AML-193 (cell line): ENCODE results near the gene CDKL5.
"Not testable (repeated sequence)": the region's sequence is repeated elsewhere in the genome, so short reads cannot be mapped to it uniquely, and the experiment has no call there.

Experiments
- DNase-seq, 2 experiments: peaks; one replicate each; lab custom pipeline; 2025; lab: John Stamatoyannopoulos, UW

CDKL5 gene

DNA sequence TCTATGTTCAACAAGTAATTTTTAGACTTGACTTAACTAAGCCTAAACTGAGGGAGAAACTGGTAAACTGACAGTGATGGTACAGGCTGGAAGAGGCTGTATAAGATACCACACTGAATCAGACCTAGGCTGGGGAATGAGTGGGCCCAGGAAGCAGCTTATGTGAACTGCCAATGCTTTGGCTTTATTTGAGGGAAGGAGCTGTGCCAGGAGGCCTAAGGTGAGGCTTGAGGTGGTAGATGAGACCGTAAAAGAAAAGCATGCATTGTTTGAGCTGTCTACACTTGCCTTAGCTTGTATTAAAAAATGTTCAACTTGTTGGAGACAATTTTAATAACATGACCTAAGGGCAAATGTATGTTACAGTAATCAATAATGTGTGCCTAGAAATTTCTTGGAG lies 150.3 kb downstream of the CDKL5 start:
- no peak for DNase-seq

DNA sequence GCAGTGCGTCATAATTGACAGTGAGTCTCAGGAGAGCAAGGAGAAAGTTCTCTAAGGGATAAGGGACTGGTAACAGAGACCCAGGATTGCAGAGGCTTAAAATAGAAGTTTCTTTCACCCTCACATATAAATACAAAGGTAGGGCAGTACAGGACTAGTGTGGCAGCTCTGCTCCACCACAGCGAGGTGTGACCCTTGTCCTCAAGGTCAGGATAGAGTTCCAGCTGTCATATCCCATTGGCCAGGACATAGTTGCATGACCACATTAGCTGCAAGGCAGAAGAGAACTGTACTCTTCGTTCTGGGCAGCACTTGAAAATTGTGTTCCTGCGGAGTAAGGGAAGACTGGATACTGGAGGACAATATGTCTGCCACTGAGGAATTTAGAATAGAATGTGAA lies 152.0 kb downstream of the CDKL5 start:
- DNase-seq = no peak

DNA sequence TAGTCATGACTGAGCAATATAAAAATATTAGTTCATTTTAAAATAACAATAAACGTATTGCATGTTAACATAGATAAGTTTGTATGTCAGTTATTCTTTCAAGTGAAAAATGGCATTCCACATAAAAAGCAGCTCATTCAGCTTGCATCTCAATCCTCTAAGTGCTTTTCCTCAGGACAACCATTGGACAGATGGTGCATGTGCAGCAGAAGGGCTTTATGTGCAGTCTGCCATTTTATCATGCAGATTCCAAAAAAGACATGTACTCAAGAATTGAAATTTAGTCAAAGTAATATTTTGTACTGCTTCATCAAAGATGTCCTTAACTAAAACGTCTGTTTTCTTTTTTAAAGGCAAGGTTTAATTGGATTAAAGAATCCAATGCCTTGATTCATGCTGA lies 153.1 kb downstream of the CDKL5 start:
- DNase-seq = no peak

DNA sequence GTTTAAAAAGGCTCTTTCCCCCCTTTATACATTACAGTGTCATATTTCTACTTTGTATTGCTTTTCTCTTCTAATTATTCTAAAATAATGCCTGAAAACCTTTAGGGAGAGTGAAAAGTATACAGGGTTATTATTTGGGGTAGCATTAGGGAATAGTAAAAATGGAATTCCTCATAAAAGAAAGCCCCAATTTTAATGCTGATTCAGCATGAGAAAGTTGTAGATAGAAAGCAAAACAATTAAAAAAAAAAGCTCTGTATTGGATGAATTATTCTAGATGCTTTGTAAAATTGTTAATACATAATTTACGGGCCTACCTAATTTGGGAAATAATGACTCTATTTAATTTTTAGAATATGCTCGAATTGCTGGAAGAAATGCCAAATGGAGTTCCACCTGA lies 154.1 kb downstream of the CDKL5 start:
- no peak for DNase-seq

DNA sequence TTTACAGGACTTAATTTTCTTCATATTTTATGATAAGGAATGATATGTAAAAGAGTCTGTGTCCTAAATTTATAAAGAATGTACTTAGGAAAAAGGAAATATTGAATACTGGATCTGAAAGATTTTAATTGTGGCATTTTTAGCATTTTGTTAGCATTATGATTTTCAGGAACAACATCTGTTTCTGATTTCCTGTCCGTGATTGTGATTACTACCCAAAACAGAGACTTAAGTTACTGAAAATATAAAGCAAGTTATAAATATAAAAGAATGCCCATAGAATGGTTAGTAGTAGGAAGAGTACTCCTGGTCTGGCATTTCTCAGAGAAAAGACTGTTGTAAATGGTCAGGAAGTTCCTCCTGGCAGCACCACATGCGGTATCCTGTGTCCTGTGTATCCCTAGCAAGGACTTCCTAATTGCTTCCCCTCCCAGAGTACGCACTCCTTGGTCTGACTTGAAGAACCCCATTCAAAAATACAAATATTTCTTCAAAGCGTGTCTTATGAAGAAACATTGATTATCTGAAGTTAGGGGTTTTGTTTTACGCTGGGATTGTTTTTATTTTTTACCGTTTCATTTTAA lies 157.6 kb downstream of the CDKL5 start:
- no peak for DNase-seq

DNA sequence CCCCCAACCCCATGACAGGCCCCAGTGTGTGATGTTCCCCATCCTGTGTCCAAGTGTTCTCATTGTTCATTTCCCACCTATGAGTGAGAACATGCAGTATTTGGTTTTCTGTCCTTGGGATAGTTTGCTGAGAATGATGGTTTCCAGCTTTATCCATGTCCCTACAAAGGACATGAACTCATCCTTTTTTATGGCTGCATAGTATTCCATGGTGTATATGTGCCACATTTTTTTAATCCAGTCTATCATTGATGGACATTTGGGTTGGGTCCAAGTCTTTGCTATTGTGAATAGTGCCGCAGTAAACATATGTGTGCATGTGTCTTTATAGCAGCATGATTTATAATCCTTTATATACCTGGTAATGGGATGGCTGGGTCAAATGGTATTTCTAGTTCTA lies 163.9 kb downstream of the CDKL5 start:
- DNase-seq = not testable (repeated sequence)

DNA sequence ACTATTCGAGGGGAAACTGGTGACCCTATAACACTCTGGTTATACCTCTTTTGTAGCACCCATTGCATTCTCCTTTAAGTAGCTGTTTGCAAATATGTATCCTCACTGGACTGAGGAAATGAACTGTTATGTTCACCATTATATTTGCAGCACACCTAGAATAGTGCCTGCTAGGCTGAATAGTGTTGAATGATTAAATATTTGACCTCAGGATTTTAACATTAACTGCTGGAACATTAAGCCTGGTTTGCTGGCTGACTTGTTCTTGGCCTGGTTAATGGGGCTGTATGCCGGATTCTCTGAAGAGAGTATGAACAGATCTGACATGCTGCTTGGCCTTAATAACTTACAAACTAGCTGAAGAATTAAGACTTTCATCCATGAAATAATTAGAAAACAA lies 166.4 kb downstream of the CDKL5 start:
- no peak for DNase-seq

DNA sequence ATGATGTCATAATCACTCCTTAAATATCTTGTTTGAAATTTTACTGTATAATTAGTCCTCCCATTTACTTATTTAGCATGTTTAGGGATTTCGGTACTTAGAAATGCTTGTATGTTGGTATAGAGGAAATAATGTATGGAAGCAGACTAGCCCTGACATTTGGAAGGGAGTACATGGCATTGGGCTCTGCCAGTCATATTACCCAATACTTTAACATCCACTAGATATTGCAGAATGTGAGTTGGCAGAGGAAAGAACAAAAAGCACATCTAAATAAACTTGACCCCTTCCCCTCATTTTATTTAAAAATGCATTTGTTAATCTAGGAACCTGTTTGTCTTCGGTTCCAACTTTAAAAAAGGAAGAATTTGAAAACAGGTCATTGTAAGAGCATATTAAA lies 168.7 kb downstream of the CDKL5 start:
- no peak for DNase-seq

DNA sequence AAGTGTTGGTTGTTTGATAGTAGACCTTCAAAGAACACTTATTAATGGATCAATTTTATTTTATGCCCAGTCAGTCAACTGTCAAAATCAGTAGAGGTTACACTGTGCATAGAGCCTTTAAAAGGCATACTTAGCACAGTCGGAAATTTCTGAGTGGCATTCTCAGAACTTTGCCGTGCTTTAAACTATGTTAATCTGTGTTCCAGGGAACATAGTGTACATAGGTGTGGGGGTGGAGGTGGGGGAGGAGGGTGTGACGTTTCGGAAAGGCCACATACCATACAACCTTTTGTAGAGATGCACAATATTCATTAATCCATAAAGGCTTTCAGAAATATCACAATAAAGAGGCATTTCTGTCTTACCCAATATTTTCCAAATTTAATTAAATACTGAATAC lies 170.7 kb downstream of the CDKL5 start:
- DNase-seq = no peak

DNA sequence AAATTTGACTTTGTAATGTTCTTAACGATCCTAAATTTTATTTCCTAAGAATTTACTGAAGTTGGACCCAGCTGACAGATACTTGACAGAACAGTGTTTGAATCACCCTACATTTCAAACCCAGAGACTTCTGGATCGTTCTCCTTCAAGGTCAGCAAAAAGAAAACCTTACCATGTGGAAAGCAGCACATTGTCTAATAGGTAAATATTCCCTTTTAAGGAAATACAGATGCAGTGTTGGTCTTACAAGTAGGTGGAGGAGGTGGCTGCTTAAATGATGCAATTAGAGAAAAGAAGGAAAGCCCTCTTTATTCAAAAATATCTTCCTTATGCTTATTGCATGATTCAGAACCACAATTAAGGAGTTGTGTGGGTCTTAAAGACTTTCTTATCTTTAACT lies 173.0 kb downstream of the CDKL5 start:
- no peak for DNase-seq

DNA sequence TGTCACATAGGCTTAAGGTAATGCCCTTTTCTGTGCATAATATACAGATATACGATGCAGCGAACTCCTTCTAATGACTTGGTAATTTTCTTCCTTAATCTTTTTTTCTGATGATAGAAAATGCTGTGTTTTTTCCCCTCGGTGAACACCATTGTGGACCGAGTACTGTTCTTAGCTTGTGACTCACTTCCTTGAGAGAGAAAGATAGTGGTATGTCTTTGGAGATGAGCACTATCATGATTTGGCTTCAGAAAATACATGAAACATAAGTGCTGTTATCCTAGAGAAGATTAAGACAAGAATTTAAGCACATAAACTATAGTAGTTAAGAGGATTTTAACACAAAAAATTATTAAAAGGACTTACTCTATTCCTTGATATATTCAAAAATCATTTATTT lies 182.6 kb downstream of the CDKL5 start:
- no peak for DNase-seq

DNA sequence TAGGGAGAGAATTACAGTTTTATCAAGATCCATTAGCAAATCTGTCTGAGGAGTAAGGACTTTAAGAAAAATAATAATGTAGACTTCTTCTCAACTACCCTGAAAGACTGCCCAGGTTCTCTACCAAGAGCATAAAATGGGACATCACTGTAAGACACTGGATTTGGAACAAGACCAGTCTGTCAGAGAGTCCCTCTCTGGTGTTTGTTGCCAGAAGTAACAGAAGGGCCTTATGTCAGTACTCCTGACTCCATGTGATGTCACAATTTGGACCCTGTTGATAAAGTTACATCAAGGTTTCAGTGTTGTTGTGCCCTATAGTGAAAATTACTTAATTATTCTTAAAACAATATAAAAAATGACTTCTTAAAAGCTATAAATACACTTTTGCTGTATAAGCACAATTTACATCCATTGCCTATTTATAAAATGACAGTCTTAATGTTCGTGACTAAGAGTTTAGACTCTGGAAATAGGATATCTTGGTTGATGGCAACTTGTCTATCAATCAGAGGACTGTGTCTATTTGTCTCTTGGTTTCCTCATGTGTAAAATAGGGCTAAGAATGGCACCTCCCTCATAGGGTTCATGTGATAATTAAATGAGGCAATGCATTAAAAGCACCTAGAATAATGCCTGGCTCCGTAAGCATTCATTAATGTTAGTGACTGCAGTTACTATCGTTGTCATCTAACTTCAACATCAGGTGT lies 188.7 kb downstream of the CDKL5 start:
- no peak for DNase-seq

DNA sequence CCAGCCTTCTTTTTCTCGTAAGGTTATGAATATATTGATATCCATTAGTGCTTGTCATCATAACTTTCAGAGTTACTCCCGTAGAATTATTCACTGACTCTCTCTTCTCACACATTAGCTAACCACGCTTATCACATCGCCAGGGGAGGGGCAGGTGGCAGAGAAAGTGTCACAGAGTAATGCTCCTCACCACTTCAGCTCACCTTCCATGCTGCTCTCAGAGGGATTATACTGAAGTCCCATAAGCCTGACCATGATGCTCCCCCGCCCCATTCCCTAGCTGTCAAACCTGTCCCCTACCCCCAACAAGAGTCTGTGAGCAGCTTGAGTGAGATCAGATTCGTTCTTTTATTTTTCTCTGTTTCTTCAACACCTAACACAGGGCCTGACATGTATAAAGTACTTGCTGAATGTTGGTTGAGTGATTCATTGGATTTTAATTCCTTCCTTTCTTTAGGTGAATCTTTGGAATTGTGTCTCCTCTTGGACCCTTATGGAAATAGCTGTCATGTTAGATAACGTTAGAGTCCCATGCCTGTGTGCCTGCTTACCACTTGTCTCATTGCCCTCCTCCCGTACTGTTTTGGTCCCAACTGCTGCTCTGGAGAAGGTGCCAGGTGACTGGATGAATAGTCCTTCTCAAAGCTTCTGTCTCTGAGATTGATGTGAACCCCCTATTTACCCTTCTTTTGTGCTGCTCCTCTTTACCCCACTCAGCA lies 191.4 kb downstream of the CDKL5 start:
- no peak for DNase-seq

DNA sequence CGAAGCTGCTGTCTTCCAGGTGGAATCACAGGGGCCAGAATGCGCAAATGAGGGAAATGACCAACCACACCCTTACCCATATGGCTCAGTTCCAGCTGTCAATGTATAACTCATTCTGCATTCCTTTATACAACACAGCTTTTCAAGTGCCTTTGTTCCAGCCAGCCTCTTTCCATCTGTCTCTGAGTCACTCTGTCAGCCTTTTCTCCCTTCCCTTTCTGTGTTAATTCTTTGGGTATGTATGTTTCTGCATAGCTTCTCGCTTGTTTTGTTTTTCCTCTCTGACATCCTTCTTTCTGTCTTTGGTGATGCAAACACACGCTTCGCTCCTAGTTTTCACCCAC lies 192.0 kb downstream of the CDKL5 start:
- DNase-seq = no peak

DNA sequence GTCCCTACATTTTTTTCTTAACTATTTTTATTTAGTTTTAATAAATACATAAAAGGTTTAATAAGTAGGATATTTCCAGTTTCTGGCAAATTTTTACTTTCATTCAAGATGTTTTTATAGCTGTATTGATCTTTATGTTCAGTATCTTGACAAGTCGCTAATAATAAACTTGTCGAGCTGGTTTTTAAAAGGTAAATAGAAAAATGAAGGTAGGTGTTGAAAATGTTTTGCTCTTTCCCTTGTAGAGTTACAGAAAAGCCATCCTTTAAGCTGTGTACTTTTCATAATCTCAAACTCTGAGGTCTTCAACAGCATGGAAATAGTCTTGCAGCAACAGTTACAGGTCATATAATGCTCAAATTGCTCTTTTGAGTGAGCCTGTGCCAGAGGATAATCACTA lies 193.9 kb downstream of the CDKL5 start:
- no peak for DNase-seq

DNA sequence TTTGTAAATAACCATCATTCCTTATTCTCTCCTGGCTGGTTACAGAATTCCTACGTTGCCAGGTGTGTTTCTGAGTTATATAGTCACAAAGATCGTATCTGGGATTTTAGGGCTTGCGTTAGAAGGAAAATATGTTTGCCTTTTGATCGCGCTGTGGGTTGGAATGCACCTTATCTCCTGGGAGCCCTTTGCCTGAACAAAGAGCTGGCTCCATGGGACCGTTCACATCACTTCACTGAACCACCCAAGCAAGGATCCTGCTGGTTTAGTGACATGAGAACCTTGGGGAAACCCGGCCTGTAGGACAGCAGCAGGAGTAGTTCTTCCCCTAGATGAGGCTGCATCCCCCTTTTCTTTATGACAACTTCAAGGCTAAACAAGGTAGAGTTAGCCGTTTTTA lies 194.9 kb downstream of the CDKL5 start:
- no peak for DNase-seq

DNA sequence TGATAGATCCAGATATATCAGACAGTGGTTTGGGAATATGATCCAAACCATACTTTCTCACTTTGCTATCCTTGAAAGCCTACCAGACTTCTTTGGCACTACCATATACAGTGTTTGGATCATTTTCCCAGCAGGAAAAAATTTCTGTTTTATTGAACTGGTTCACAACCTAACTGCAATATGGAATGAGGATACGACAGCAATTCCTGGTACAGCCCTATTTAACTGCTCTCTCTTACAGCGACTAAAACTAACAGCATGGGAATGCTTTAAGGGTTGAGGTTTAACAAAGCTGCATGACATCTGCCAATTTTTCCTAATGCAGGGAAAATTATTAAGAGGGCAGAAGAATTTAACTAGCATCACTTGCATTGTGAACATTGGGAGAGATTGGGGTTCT lies 199.2 kb downstream of the CDKL5 start:
- DNase-seq = no peak

DNA sequence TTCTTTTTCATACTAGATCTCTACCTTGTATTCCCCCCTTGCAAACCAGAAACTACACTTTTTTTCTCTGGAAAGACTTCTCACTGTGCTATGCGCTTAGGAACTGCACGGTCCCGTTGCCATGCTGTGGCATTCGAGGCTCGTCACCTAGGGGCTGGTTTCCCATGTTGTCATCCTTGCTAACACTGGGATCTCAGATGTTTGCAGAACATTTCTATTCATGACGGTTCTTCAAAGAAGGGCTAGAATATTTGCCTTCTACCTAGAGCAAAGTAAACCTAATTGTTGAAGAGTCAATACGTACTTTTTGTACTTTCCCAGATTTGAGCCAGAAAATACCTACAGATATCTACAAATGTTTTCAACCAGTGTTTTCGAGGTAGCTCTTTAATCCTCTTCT lies 205.5 kb downstream of the CDKL5 start:
- no peak for DNase-seq

DNA sequence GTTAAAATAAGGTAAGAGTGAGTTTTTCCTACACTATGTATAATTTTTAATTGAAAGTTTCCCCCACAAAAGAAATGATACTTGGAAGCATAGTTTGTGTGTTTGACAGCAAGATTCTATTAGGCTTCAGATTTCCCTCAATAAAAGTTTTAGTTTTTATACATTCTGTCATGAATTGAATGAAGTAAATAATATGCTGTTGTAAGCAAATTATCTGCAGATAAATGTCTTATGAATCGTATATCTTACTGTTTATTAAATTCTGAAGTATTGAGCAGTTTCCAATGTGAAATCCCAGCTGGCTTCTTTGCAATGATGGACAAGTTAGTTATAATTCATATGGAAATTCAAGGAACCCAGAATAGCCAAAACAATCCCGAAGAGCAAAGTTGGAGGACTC lies 213.0 kb downstream of the CDKL5 start:
- DNase-seq = no peak

DNA sequence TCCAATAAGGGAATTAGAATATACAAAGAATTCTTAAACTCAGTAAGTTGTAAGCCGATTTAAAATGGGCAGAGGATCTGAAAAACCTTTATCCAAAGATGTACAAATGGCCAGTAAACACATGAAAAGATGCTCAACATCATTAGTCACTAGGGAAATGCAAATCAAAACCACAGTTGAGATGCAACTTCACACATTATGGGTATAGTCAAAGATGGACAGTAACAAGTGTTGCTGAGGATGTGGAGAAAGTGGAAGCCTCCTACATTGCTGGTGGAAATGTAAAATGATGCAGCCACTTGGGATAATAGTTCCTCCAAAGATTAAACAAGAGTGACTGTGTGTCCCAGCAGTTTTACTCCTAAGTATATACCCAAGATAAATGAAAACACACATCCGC lies 213.9 kb downstream of the CDKL5 start:
- DNase-seq = no peak

DNA sequence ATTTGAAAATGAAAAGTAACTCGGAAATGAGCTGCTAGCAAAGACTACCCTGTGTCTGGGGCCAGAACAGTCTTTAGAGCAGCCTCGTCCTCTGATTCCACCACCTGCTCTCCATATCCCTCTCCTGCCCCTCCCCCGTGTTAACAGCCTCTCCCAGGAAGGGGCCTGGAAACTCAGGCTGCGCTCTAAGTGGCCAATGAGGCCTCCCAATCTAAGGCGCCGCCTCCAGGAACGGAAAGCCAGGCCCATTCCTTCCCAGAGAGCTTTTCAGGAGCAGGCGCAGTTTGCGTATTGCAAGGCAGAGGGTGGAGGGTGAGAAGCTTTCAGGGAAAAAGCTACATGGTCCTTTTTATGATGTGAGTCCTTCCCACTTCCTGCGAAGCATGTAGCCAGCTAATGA lies 215.3 kb downstream of the CDKL5 start:
- DNase-seq = no peak

DNA sequence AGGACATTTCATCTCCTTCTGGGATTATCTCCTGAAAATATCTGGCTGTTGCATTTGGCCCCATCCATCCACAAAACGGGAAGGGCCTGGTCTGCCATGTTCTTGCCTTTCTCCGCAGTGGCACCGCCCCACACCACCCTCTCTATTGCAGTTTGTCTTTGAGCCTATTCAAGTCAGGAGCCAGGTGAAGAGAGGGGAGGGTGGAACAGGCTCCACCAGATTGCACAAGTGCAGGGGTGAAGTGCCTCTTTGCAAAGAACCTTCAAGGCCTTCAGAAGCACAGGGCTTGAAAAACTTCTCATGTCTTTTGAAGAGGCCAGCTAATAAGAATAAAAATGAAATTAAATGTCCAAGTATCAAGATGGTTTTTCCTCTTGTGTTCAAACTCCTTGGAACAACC lies 217.8 kb downstream of the CDKL5 start:
- no peak for DNase-seq

DNA sequence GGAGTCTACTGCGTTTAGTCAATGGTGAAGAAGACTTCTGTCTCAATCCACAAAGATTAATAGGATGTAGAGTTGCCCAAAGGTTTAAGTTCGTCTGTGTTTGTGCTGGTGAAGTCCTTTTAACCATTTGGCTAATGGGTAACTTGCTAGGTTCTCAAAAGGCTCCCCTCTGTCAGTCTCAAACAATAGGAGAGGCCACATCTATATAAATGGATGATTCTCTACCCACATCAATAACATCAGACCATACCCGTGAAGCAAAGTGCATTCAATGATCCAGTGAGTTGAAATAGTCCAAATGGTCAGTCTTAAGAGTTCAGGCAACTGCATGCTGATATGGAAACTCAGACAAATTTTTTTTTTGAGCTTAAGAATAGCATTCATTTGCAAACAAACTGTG lies 218.4 kb downstream of the CDKL5 start:
- no peak for DNase-seq

DNA sequence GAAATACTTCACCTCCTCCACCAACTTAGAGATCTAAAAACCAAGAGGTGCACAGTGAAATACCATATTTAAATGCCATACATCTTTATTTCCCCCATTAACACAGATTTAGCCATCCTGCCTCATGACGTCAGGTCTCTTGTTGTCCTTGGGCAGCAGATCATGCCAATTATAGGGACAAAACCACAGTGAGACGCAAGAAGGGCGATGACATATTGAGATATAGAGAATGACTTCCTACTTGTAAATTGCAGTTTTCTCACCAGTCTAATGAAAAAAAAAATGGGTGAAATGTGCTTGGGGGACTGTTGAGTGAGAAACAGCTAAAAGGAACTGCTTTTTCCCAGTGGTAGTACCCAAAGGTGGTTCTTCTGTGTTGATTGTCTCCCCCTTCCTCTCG lies 222.2 kb downstream of the CDKL5 start:
- DNase-seq = no peak
